Measurements from ENCODE around the gene UBL5.
A peak's percentile ranks its signal among the peaks of the same experiment; 100 is the strongest.
"Not testable (repeated sequence)": the region's sequence is repeated elsewhere in the genome, so short reads cannot be mapped to it uniquely, and the experiment has no call there.

UBL5 gene

DNA sequence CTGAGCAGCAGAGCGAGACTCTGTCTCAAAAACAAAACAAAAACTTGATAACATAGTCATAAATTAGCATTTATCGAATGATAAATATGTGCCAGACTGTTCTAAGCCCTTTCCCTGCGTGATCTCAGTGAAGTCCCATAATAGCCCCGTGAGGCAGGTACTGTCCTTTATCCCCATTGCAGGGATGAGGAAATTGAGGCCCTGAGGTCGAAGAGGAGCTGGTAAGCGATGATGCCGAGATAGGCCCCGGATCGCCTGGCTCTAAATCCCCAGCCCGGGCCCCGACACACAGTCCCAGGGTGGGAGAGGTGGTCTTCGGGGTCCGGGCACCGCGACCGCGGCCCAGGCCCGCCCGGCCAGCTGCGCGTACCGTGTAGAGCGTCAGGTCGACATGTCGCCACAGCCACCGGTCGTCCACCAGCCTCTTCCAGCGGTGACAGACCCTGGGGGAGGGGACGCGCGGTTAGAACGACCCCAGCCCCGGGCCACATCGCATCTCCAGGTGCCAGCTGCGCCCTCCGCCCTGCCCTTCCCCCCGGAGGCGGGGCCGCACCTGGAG is 9.5 kb upstream of the UBL5 start:
- no peak for DNase-seq

DNA sequence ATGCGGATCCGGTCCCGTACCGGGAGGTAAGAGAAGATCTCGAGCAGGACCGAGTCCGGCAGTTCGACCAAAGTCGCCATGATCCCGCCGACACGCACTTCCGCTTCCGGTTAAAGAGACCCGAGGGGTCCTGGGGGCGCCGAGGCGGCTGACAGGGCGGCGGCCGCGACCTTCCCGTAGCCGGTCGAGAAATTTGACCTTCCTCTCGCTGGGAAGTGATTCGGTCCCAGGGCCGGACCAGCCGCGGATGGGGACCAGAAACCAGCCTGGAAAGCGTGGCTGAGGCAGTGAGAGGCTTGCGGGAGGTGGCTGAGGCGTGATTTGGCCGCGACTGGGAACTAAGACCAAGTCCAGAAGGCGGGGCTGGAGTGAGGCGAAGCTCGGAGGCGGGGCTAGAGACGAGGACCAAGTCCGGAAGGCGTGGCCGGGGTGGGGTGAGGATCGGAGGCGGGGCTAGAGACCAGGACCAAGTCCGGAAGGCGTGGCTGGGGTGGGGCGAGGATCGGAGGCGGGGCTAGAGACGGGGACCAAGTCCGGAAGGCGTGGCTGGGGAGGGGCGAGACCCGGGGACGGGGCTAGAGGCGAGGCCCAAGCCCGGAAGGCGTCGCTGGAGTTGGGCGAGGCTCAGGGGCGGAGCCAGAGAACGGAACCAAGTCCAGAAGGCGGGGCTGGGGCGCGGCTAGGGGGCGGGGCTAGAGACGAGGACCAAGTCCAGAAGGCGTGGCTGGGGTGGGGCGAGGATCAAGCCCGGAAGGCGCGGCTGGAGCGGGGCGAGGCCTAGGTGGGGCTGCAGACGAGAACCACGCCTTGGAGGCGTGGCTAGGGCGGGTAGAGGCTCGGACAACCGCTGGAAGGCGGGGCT is 8.8 kb upstream of the UBL5 start, which contains the start of gene FBXL12:
FBXL12 (minus strand) TSS at position 346 of the 862 bp plus-strand sequence; CDS start at position 80, 266 bp downstream.
- peak; percentile 98 for DNase-seq

DNA sequence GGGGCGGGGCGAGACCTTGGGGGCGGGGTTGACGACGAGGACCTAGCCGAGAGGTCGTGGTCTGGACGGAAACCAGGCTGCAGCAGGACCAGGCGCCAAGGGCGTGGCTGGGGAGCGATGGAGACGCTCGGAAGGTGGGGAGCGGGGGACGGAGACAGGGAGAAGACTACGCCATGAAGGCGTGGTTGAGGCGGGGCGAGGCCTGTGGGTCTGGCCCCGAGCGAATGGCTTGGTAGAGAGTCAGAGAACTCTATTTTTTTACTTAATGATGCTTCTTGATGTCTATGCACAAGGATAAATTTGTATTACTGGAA is 8.2 kb upstream of the UBL5 start:
- no peak for DNase-seq

DNA sequence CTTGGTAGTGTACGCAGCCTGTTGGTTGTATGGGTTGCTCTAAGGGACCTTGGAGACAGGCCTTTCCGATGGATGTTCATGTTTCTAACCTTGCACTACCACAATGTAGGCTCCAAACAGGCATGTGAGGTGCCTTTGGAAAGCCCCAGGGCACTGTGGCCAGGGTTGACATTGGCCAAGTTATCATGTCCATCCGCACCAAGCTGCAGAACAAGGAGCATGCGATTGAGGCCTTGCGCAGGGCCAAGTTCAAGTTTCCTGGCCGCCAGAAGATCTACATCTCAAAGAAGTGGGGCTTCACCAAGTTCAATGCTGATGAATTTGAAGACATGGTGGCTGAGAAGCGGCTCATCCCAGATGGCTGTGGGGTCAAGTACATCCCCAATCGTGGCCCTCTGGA is 7.7 kb upstream of the UBL5 start:
- not testable (repeated sequence) for DNase-seq

DNA sequence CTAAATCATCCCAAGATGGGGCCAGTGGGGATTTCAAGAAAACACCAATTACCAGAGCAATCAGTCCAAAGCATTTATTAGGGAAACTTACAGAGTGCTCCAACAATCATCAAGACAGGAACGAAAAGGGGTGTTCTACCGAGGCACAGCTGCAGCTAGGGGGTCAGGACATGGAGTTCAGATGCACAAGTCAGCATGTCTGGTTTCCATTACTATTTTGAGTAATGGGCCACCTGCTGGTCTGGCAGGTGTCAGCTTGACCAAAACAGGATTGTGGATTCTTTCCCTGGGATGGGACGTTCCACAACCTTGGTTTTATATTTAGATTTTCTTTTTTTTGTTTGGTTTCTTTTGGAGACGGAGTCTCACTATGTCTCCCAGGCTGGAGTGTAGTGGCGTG is 3.9 kb upstream of the UBL5 start:
- no peak for DNase-seq

DNA sequence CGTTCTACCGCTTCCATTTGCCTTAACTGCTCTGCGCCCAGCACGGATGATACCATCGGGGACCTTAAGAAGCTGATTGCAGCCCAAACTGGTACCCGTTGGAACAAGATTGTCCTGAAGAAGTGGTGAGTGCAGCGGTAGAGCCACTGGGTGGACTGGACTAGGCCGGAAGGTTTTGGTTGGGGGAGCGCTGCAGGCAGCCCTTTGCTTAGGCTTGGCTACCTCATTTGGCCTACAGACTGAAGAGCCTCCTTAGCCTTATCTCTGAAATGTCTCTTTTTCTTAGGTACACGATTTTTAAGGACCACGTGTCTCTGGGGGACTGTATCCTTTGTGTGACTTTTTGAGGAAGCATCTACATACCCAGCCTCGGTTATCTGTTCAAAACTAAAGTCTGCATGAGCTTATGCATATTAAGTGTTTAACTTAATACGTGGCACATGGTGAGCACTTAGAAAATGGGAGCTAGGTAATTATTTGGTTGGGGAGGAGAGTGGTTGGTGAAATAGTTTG is 889 bp downstream of the UBL5 start:
- DNase-seq, result peak; percentile 20

DNA sequence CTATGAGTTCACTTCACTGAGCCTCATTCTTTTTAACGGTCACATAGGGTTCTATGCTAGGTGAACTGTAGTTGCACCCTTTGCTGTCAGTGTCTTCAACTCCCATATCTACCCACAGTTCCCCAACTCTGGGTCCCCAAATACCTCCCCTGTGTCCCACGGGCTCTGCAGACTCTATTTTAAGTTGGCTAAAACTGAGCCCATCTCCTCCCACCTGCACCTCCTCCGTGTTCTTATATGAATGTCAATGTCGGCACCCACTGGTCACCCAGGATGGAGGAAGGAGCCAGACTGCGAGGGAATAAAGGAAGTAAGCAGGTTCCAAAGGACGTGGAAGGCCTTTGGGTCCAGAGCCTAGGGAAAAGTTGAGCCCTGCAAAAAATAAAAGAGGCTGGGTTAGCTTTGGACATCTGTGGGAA is 6.6 kb downstream of the UBL5 start:
- no peak for DNase-seq

DNA sequence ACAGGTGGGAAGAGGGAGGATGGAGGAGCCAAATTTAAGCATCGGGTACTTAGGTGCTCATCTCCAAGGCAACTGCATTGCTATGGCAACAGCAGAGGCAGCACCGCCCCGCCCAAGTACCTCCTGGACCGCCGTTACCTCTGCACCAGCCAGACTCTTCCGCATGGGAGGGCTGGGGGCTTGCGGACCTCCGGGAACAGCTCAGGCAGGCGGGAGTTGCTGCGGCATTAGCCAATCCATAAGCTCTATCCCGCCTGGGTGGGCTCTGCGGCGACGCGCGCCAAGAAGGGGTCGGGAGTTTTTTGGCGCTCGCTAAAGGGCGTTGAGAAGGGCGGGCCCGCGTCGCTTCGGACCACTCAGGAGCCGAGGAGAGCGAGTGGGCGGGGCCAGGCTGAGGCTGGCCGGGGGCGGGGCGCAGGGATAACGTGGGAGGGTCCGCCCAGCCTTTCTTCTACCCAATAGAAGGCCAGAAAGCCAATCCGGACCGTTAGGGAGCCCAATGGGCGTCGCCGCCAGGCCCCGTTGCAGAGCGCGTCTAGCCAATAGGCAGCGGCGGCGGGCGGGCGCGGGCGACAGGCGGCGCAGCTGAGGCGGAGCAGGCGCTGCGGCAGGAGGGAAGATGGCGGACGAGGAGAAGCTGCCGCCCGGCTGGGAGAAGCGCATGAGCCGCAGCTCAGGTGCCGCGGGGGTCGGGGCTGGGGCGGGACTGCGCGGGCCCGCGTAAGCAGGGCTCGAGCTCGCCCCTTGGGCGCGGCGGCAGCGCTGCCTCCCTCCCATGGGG is 7.2 kb downstream of the UBL5 start, which contains the start of gene PIN1:
PIN1 (plus strand) TSS at position 593 of the 781 bp plus-strand sequence; CDS start at position 620, 27 bp downstream.
- DNase-seq, result peak; percentile 98

DNA sequence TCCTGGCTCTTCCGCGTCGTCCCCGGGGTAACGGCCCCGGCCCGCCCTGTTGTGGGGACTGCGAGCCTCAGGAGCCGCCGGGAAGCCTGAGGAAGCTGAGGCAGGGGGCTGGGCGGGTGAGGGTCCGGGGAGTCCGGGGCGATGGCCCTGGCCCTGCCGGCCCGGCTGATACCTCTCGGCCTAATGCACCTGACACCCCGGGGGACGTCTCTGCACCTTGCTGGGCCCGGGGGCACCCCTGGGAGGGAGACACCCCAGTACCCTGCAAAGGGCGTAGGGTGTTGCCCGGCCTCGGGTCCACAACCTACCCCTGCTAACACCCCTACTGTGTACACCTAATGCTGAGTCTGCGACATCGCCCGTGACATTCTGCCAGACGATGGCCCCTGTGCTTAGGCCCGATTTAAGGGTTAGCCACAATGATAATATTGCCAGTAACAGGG is 7.8 kb downstream of the UBL5 start:
- no peak for DNase-seq

DNA sequence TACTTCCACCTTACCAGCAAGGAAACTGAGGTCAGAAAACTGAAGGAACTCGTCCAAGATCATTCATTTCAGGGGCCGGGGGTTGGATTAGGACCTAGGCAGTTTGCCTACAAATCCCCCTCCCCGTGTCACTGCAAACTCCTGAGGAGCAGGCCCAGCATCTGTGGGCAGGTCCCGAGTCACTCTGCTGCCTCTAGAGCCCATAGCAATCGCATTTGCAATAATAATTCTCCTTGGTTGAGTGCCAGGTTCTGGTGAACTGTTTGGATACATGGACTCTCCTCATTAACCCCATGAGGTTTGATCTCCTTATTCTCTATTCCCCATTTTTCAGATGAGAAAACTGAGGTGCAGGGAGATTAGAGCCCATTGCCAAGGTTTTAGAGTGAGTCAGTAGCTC is 8.3 kb downstream of the UBL5 start:
- peak; percentile 75 for DNase-seq

DNA sequence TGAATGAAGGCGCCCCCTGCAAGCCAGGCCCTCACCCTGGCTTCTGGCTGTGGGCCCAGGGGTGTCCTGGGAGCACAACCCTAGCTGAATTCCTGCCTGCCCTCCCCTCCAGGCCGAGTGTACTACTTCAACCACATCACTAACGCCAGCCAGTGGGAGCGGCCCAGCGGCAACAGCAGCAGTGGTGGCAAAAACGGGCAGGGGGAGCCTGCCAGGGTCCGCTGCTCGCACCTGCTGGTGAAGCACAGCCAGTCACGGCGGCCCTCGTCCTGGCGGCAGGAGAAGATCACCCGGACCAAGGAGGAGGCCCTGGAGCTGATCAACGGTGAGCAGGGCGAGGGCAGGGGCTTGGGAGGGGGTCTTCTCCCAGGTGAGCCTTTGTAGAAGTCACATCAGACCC is 10.6 kb downstream of the UBL5 start:
- DNase-seq, result no peak

DNA sequence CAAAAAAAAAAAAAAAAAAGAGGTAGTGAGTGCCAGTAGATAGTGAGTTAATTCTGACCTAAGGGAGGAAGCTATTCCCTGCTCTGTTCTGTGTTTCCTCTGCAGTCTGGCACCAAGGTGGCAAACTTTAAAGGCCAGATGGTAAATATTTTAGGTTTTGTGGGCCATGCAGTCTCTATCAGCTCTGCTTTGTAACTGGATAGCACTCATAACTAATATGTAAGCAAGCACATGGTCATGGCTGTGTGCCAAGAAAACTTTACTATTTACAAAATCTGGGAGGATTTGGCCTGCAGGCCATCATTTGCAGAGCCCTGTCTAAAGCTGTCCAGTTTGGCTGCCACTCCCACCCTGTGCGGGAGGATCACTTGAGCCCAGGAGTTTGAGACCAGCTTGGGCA is 11.7 kb downstream of the UBL5 start:
- no peak for DNase-seq

DNA sequence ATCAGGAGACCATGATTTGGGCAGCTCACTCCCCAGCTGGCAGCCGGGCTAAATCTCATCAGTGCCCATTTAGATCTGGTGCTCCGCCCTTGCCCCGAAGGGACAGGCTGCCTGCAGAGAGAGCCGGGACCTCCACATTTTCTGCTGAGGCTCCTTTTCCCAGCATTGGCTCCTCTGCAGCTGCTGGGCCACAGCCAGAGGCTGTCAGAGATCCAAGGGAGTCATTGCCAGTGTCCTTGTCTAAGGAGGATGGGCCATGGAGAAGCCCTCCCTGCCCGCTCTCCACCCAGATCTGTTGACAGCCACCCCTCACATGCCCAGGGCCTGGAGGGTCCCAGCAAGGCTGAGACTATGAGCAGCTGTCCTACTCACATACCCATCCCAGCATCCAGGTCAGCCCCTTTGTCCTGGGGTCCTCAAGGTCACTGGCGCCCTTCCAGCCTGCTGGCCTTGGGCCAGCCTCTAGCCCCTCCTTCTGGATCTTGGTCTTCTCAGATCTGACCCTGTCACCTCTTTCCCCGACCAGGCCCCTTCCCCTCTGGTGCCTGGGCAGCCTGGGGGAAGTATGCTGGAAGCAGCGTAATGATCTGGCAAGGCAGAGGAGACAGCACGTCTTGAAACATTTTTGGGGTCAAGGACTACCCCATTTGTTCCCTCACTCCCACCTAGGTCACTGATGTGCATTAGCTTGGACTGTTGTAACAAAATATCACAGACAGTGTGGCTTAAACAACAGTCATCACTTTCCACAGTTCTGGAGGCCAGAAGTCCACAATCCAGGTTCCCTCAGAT is 15.3 kb downstream of the UBL5 start:
- DNase-seq, result no peak

DNA sequence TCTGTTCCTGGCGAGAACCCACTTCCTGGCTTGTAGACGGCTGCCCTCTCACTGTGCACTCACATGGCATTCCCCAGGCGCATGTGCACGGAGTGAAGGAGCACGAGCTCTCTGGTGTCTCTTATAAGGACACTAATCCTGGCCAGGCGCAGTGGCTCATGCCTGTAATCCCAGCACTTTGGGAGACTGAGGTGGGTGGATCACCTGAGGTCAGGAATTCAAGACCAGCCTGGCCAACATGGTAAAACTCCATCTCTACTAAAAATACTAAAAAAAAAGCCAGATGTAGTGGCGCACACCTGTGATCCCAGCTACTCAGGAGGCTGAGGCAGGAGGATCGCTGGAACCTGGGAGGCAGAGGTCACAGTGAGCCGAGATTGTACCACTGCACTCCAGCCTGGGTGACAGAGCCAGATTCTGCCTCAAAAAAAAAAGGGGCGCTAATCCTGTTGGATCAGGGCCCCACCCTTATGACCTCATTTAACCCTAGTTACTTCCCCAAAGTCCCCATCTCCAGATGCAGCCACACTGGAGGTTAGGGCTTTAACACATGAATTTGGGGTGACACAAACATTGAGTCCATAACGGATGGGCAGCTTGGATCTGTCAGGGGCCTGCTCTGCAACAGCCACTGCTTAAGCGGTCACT is 16.0 kb downstream of the UBL5 start:
- DNase-seq, result not testable (repeated sequence)

DNA sequence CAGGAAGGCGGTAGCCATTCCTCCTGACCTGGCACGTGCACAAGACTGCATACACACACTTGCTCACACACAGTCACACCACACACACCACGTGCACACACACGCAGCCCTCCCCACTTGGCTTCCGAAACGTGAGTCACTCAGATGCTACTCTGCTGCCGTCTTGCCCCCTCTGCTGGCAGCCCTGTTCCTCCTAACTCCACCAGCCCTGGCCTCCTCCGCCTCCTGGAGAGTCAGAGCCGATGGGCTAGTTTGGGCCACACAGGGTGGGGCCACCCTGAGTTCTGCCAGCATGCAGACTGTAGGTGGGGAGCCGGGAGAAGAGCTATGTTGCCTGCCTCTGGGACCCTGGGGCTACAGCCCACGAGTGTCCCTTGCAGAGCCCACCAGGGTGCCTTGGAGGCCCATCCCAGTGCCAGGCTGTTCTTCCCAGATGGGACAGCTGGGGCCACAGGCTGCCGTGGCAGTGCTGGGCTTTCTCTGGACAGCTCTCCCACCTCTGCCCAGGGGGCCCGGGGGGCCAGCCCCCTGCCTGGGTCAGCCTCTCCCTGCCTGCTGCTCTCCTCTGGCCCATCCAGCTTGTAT is 19.5 kb downstream of the UBL5 start:
- peak; percentile 61 for DNase-seq

DNA sequence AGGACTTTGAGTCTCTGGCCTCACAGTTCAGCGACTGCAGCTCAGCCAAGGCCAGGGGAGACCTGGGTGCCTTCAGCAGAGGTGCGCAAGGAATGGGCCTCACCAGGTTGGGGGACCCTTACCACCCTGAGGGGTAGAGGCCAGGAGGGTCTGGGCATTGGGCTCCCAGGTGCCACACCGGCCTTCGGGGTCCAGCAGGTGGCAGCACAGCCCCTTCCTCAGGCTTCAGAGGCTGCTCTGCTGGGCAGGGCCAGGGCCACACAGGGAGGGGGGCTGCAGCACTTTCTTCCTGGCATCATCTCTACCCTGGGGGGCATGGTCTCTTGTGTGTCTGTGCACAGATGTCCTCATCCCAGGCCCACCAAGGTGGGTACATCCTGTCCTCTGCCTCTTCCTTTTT is 20.3 kb downstream of the UBL5 start:
- DNase-seq, result no peak

DNA sequence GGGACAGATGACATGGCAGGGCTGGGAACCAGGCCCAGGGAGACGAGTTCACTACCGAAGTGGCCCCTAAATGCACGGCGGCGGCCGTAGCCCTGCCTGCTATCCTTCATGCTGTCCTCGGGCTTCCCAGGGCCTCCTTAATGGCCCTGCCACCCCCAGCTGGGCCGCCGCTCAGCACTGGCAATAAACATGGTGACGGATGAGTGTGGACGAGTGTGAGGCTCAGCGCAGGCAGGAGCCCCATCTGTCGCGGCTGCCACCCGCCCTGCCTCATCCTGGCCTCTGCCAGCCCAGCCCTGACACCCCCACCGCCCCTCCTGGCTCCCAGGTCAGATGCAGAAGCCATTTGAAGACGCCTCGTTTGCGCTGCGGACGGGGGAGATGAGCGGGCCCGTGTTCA is 21.0 kb downstream of the UBL5 start:
- DNase-seq, result no peak

DNA sequence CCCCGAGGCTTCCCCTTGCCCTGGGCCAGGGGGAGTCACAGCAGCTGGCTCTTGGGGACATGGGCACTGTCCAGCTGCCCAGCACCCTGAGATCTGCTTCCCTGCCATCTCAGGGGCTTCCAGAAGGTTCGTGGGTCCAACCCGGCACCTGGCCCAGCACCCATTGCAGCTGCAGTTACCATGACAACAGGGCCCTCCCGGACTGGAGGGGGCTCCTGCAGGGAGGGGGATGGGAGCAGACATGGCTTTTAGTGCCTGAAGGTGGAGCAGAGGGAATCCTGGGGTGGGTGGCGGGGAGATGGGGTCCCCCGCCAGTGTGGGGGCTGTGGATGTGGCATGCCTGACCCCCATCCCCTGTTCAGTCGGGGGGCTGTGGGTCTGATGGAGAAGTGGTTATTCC is 22.1 kb downstream of the UBL5 start:
- no peak for DNase-seq

DNA sequence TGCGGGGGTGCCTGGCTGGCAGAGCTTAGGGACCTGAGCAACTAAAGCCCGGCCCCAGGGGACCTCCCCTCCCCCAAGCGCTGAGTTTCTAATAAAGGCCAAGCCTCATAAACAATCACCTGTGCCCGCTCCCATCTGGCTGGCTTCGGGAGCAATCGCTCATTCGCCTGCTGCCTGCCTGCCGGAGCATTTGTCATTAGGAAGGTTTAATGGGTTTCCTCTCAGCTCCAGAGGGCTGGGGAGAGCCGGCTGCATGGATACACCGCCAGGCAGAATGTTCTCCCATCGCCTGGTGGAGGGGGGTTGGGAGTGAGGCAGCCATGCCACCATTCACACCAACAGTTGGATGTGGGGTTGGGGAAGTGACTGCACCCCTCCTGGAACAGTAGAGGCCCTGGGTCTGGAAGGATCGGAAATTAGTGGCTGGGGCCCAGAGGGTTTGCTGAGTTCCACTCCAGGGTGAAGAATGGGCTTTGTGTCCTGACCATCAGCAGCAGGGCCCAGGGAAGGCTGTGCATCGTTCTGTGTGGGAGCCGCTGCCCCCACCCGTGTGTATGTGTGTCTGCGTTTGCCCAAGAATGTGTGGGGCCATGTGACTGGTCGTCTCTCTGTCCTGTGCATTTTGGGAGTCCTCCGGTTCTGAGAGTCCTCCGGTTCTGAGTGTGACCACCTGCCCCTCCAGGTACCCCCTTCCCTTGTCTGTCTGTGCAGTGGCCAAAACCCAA is 22.7 kb downstream of the UBL5 start:
- DNase-seq, result no peak

DNA sequence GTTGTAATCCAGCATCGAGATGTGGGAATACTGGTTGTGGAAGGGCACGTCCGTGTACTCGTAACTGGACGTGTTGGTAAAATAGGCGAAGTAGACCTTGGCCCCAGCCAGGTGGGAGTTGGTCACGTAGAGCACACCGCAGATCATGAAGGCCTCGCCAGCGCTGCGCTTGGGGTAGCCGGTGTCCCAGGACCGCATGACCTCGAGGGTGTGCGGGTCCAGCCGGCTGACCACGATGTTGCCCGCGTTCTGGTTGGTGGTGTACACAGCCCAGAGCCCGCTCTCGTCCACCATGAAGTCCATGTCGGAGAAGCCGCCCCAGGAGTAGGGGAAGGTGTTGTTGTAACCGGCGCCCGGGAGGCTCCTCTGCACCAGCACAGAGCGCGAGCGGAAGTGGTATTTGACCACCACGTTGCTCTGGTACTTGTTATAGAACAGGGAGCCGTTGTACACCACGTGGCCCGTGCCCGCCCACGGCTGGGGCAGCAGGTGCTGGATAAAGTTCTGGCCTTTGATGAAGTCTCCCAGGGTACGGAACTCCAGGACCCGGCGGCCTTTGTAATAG is 26.6 kb downstream of the UBL5 start:
- no peak for DNase-seq

DNA sequence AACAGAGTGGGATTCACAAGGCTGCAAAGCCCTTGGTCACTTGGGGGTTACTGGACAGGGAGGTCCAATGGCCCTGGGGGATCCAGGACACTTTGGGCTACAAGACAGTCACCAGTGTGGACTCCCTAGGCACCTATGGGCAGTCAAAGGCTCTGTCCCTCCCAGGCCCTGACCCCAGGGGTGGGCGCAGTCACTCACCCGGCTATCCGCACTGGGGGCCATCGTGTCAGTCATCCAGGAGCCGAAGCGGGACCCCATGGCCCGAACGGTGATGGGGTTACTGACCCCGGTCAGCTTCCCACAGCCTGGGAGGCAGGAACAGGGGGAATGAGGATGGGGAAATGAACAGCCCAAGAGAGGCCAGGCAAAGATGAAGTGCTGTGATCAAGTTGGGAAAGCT is 28.9 kb downstream of the UBL5 start:
- no peak for DNase-seq
